GM23338 (cell line): ENCODE data around the gene ZBTB8A. TPM values are rescaled to one million over a fixed set of nuclear protein-coding genes. Genes with fewer than 3 reads are reported as not detected.

Experiments used
- ATAC-seq: fragments of 200-7000 bp; cut with Tn5 transposase; 3 replicates; pipeline ENCODE4 v1.9.1; 2020
- DNase-seq: peaks from one replicate; pipeline ENCODE4 v3.0.0-alpha.2; 2015; ENCODE audit warnings: low spot score
- H2AFZ ChIP-seq: fragments of 200-600 bp; sonication (generic); 2 replicates; pipeline ENCODE4 v1.8.0; 2016; ENCODE audit warnings: antibody characterized with exemption, mild to moderate bottlenecking, moderate library complexity
- H3F3A ChIP-seq: fragments of 200-600 bp; sonication (generic); replicated peaks from 2 replicates; pipeline ENCODE4 v1.8.0; 2017; ENCODE audit warnings: antibody characterized with exemption, mixed run types, low read depth
- H3K27ac ChIP-seq: fragments of 200-600 bp; sonication (generic); 2 replicates; pipeline ENCODE4 v1.6.1; 2016; ENCODE audit warnings: low read depth
- H3K27me3 ChIP-seq: fragments of 200-600 bp; sonication (generic); 2 replicates; pipeline ENCODE4 v1.8.0; 2016; ENCODE audit warnings: mild to moderate bottlenecking, mixed run types, moderate library complexity; ENCODE audit not compliant: insufficient read depth
- H3K36me3 ChIP-seq: fragments of 200-600 bp; sonication (generic); 2 replicates; pipeline ENCODE4 v1.8.0; 2016; ENCODE audit warnings: mild to moderate bottlenecking; ENCODE audit not compliant: insufficient read depth
- H3K4me1 ChIP-seq: fragments of 200-600 bp; sonication (generic); 2 replicates; pipeline ENCODE4 v1.8.0; 2016; ENCODE audit warnings: mild to moderate bottlenecking, moderate library complexity; ENCODE audit not compliant: insufficient read depth
- H3K4me2 ChIP-seq: fragments of 200-600 bp; sonication (generic); 2 replicates; pipeline ENCODE4 v1.7.1; 2017; ENCODE audit warnings: mixed run types
- H3K4me3 ChIP-seq: fragments of 200-600 bp; sonication (generic); 2 replicates; pipeline ENCODE4 v1.6.1; 2016; ENCODE audit warnings: mixed run types
- H3K79me2 ChIP-seq: fragments of 200-600 bp; sonication (generic); replicated peaks from 2 replicates; pipeline ENCODE4 v1.8.0; 2017; ENCODE audit warnings: mild to moderate bottlenecking; ENCODE audit not compliant: insufficient read depth
- H3K9me2 ChIP-seq: fragments of 200-600 bp; sonication (generic); 2 replicates; pipeline ENCODE4 v1.8.0; 2017; ENCODE audit not compliant: insufficient read depth
- H4K20me1 ChIP-seq: fragments of 200-600 bp; sonication (generic); replicated peaks from 2 replicates; pipeline ENCODE4 v1.8.0; 2017; ENCODE audit warnings: mild to moderate bottlenecking; ENCODE audit not compliant: insufficient read depth
- H3K27ac Mint-ChIP-seq: 2 replicates; pipeline ENCODE4 v1.8.0; 2020; ENCODE audit warnings: inconsistent platforms, mild to moderate bottlenecking, moderate library complexity, mixed read lengths
- H3K27me3 Mint-ChIP-seq: 3 replicates; pipeline ENCODE4 v1.8.0; 2022; ENCODE audit warnings: low read depth, mild to moderate bottlenecking, moderate library complexity, mixed read lengths, inconsistent platforms; ENCODE audit not compliant: insufficient read depth, poor library complexity
- H3K36me3 Mint-ChIP-seq: 3 replicates; pipeline ENCODE4 v1.8.0; 2021; ENCODE audit warnings: low read depth, mild to moderate bottlenecking, inconsistent platforms, moderate library complexity, mixed read lengths
- H3K4me1 Mint-ChIP-seq: 3 replicates; pipeline ENCODE4 v1.8.0; 2020; ENCODE audit warnings: mild to moderate bottlenecking, inconsistent platforms, mixed read lengths
- H3K4me3 Mint-ChIP-seq: 3 replicates; pipeline ENCODE4 v1.8.0; 2021; ENCODE audit warnings: moderate library complexity, mild to moderate bottlenecking, inconsistent platforms, mixed read lengths
- H3K9me3 Mint-ChIP-seq: 3 replicates; pipeline ENCODE4 v1.8.0; 2020; ENCODE audit warnings: moderate library complexity, mild to moderate bottlenecking, inconsistent platforms, mixed read lengths
- CTCF ChIP-seq, 2 experiments: fragments of 200-600 bp in 1 of 2; sonication (generic) in 1 of 2; conservative IDR thresholded peaks; 2 replicates each; pipeline versions ENCODE4 v1.5.1 to v1.6.1; 2016 to 2017; ENCODE audit warnings: antibody characterized with exemption in 2 of 2, low read depth in 2 of 2, mild to moderate bottlenecking in 2 of 2, moderate library complexity in 1 of 2
- ETS1 ChIP-seq: IDR thresholded peaks from 2 replicates; pipeline ENCODE4 v1.6.1; 2016; ENCODE audit warnings: antibody characterized with exemption
- ZNF462 ChIP-seq: fragments of 250-450 bp; sonication (Bioruptor Pico); IDR thresholded peaks from 2 replicates; pipeline ENCODE4 v1.5.0; 2020; ENCODE audit warnings: mild to moderate bottlenecking, moderate library complexity
- polyA plus RNA-seq: library from polyadenylated mRNA; unstranded; fragments of >200 nt; fragmentation: Nextera tagmentation; extraction: Ambion mirVana; gene quantifications from 2 replicates; pipeline ENCODE4 v1.2.1, GENCODE V29; 2016
- total RNA-seq: library from RNA; depleted of rRNA; stranded (reverse); fragments of >200 nt; shearing (Covaris generic); gene quantifications from 2 replicates; pipeline ENCODE4 v1.2.3, GENCODE V29; 2014

ZBTB8A gene
- total and polyA plus RNA-seq, 2 experiments from 2014 or later = 6.1 to 8.4 TPM

GRCh38 chr1:32518976-32519375 is 20.3 kb upstream of the ZBTB8A start:
- Histone ChIP-seq H3K4me1 (no peaks in the 10 kb centered on the region), H2AFZ (no peak overlapping the region), H3K9me2 (no peaks in the 10 kb centered on the region), H3K79me2 (no peaks in the 10 kb centered on the region), H4K20me1 (no peaks in the 10 kb centered on the region), H3K4me2 (no peak overlapping the region), H3K27me3 (no peaks in the 10 kb centered on the region), H3K27ac (no peak overlapping the region), H3F3A (no peaks in the 10 kb centered on the region), H3K36me3 (no peaks in the 10 kb centered on the region), H3K4me3 (no peak overlapping the region)
- ATAC-seq (no peak), DNase-seq (no peak)
- no peaks in the 10 kb centered on the region for H3K36me3 Mint-ChIP-seq
- no peaks in the 10 kb centered on the region for H3K4me1 Mint-ChIP-seq
- no peaks in the 10 kb centered on the region for H3K9me3 Mint-ChIP-seq
- no peak overlapping the region for H3K4me3 Mint-ChIP-seq
- no peak for TF ChIP-seq ETS1
- no peak overlapping the region for H3K27ac Mint-ChIP-seq
- peaks cover 3% of the 10 kb centered on the region for H3K27me3 Mint-ChIP-seq

- H3K9me2 ChIP-seq = no peaks in the 10 kb centered on the region
- H3K27ac Mint-ChIP-seq = no peak overlapping the region
- H3K79me2 ChIP-seq = no peaks in the 10 kb centered on the region
- no peaks in the 10 kb centered on the region for H4K20me1 ChIP-seq
- H3K4me3 Mint-ChIP-seq = peak overlapping the region; percentile 47; the same call in 2 of the 3 replicates
- peaks cover 3% of the 10 kb centered on the region for H3K27me3 Mint-ChIP-seq
- no peaks in the 10 kb centered on the region for H3K4me1 Mint-ChIP-seq
- no peaks in the 10 kb centered on the region for H3F3A ChIP-seq
- H3K4me1 ChIP-seq = no peaks in the 10 kb centered on the region
- no peak overlapping the region for H3K27ac ChIP-seq
- H3K4me3 ChIP-seq = no peak overlapping the region
- TF ChIP-seq ZNF462 (CRISPR knock-in tag) (no peak), CTCF (conservative IDR thresholded peaks at IDR 0.05; ENCODE audit: low read depth in 2 of 2) (peak in 1 of 2 experiments; percentile 56; a peak in 2 of 4 replicates)
- H3K27me3 ChIP-seq = no peaks in the 10 kb centered on the region
- no peaks in the 10 kb centered on the region for H3K36me3 ChIP-seq
- H3K36me3 Mint-ChIP-seq = no peaks in the 10 kb centered on the region
- ATAC-seq (peak; percentile 41), DNase-seq (peak; percentile 38)
- no peaks in the 10 kb centered on the region for H3K9me3 Mint-ChIP-seq
- H3K4me2 ChIP-seq = 0 out of 2 replicates have a peak overlapping the region, but pooled peaks have one; percentile 56
- H2AFZ ChIP-seq = peak overlapping the region; percentile 78
Measured at GRCh38 chr1:32521165-32521564, 18.1 kb upstream of the ZBTB8A start.
